Measurements from ENCODE around the gene BDNF.

DNA sequence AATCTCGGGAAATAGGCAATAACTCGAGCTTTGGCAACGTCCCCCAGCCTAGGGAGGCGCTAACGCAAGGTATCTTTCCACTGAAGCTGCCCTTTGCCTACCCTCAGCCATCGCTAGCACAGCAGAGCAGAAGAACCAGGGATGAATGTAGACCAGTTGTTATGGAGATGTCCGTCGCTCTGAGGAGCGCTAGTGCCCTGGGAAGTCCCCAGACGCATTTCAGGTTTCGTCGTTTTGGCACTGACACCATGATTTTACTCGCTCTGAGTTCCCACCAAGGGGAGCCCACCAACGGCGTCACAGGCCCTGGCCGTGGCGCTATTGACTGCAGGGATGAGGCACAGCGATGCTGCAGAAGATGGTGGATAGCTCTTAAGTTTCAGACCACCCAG lies 22.7 kb upstream of the BDNF start:
- TF ChIP-seq, protein P1, sequence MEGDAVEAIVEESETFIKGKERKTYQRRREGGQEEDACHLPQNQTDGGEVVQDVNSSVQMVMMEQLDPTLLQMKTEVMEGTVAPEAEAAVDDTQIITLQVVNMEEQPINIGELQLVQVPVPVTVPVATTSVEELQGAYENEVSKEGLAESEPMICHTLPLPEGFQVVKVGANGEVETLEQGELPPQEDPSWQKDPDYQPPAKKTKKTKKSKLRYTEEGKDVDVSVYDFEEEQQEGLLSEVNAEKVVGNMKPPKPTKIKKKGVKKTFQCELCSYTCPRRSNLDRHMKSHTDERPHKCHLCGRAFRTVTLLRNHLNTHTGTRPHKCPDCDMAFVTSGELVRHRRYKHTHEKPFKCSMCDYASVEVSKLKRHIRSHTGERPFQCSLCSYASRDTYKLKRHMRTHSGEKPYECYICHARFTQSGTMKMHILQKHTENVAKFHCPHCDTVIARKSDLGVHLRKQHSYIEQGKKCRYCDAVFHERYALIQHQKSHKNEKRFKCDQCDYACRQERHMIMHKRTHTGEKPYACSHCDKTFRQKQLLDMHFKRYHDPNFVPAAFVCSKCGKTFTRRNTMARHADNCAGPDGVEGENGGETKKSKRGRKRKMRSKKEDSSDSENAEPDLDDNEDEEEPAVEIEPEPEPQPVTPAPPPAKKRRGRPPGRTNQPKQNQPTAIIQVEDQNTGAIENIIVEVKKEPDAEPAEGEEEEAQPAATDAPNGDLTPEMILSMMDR (conservative IDR thresholded peaks at IDR 0.05; ENCODE audit: low read depth in 2 of 2), result peak in 1 of 2 experiments; percentile 58; a peak in 2 of 4 replicates
- TF ChIP-seq EZH2phosphoT487 (IDR thresholded peaks at IDR 0.05; ENCODE audit: unreplicated experiment), result no peak
- TF ChIP-seq POLR2AphosphoS5 (IDR thresholded peaks at IDR 0.05; ENCODE audit: low read depth), result no peak
- TF ChIP-seq, protein P2, sequence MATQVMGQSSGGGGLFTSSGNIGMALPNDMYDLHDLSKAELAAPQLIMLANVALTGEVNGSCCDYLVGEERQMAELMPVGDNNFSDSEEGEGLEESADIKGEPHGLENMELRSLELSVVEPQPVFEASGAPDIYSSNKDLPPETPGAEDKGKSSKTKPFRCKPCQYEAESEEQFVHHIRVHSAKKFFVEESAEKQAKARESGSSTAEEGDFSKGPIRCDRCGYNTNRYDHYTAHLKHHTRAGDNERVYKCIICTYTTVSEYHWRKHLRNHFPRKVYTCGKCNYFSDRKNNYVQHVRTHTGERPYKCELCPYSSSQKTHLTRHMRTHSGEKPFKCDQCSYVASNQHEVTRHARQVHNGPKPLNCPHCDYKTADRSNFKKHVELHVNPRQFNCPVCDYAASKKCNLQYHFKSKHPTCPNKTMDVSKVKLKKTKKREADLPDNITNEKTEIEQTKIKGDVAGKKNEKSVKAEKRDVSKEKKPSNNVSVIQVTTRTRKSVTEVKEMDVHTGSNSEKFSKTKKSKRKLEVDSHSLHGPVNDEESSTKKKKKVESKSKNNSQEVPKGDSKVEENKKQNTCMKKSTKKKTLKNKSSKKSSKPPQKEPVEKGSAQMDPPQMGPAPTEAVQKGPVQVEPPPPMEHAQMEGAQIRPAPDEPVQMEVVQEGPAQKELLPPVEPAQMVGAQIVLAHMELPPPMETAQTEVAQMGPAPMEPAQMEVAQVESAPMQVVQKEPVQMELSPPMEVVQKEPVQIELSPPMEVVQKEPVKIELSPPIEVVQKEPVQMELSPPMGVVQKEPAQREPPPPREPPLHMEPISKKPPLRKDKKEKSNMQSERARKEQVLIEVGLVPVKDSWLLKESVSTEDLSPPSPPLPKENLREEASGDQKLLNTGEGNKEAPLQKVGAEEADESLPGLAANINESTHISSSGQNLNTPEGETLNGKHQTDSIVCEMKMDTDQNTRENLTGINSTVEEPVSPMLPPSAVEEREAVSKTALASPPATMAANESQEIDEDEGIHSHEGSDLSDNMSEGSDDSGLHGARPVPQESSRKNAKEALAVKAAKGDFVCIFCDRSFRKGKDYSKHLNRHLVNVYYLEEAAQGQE (IDR thresholded peaks at IDR 0.05; ENCODE audit: unreplicated experiment), result no peak
- no peak for TF ChIP-seq EZH2 (IDR thresholded peaks at IDR 0.05; ENCODE audit: low read depth, unreplicated experiment)
- TF ChIP-seq STAT1 (IDR thresholded peaks at IDR 0.05; ENCODE audit: unreplicated experiment), result no peak
- no peak for TF ChIP-seq ZNF331 (CRISPR knock-in tag; IDR thresholded peaks at IDR 0.05; ENCODE audit: low read depth)
- TF ChIP-seq, protein P3, sequence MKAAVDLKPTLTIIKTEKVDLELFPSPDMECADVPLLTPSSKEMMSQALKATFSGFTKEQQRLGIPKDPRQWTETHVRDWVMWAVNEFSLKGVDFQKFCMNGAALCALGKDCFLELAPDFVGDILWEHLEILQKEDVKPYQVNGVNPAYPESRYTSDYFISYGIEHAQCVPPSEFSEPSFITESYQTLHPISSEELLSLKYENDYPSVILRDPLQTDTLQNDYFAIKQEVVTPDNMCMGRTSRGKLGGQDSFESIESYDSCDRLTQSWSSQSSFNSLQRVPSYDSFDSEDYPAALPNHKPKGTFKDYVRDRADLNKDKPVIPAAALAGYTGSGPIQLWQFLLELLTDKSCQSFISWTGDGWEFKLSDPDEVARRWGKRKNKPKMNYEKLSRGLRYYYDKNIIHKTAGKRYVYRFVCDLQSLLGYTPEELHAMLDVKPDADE (IDR thresholded peaks at IDR 0.05), result no peak
- no peak for TF ChIP-seq JUNB (IDR thresholded peaks at IDR 0.05; ENCODE audit: unreplicated experiment)
- TF ChIP-seq, protein P4, sequence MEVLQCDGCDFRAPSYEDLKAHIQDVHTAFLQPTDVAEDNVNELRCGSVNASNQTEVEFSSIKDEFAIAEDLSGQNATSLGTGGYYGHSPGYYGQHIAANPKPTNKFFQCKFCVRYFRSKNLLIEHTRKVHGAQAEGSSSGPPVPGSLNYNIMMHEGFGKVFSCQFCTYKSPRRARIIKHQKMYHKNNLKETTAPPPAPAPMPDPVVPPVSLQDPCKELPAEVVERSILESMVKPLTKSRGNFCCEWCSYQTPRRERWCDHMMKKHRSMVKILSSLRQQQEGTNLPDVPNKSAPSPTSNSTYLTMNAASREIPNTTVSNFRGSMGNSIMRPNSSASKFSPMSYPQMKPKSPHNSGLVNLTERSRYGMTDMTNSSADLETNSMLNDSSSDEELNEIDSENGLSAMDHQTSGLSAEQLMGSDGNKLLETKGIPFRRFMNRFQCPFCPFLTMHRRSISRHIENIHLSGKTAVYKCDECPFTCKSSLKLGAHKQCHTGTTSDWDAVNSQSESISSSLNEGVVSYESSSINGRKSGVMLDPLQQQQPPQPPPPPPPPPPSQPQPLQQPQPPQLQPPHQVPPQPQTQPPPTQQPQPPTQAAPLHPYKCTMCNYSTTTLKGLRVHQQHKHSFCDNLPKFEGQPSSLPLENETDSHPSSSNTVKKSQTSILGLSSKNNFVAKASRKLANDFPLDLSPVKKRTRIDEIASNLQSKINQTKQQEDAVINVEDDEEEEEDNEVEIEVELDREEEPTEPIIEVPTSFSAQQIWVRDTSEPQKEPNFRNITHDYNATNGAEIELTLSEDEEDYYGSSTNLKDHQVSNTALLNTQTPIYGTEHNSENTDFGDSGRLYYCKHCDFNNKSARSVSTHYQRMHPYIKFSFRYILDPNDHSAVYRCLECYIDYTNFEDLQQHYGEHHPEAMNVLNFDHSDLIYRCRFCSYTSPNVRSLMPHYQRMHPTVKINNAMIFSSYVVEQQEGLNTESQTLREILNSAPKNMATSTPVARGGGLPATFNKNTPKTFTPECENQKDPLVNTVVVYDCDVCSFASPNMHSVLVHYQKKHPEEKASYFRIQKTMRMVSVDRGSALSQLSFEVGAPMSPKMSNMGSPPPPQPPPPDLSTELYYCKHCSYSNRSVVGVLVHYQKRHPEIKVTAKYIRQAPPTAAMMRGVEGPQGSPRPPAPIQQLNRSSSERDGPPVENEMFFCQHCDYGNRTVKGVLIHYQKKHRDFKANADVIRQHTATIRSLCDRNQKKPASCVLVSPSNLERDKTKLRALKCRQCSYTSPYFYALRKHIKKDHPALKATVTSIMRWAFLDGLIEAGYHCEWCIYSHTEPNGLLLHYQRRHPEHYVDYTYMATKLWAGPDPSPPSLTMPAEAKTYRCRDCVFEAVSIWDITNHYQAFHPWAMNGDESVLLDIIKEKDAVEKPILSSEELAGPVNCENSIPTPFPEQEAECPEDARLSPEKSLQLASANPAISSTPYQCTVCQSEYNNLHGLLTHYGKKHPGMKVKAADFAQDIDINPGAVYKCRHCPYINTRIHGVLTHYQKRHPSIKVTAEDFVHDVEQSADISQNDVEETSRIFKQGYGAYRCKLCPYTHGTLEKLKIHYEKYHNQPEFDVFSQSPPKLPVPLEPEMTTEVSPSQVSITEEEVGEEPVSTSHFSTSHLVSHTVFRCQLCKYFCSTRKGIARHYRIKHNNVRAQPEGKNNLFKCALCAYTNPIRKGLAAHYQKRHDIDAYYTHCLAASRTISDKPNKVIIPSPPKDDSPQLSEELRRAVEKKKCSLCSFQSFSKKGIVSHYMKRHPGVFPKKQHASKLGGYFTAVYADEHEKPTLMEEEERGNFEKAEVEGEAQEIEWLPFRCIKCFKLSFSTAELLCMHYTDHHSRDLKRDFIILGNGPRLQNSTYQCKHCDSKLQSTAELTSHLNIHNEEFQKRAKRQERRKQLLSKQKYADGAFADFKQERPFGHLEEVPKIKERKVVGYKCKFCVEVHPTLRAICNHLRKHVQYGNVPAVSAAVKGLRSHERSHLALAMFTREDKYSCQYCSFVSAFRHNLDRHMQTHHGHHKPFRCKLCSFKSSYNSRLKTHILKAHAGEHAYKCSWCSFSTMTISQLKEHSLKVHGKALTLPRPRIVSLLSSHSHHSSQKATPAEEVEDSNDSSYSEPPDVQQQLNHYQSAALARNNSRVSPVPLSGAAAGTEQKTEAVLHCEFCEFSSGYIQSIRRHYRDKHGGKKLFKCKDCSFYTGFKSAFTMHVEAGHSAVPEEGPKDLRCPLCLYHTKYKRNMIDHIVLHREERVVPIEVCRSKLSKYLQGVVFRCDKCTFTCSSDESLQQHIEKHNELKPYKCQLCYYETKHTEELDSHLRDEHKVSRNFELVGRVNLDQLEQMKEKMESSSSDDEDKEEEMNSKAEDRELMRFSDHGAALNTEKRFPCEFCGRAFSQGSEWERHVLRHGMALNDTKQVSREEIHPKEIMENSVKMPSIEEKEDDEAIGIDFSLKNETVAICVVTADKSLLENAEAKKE (CRISPR knock-in tag; IDR thresholded peaks at IDR 0.05), result peak; percentile 61; the same call in 1 of the 2 replicates

All from GM23338 (cell line).